Suprapubic skin (tissue), 4 donors: ENCODE results near the gene PIM2. TPM values are rescaled to one million over a fixed set of nuclear protein-coding genes. Genes with fewer than 3 reads are reported as not detected.

Source experiments
- DNase-seq, 2 donors: peaks; one replicate each; pipeline ENCODE4 v3.0.0-alpha.2; 2019; ENCODE audit warnings: low spot score in 2 of 2
- H3K27ac ChIP-seq: fragments of 200-600 bp; sonication (generic); one replicate; pipeline ENCODE4 v1.5.1; 2019
- H3K27me3 ChIP-seq: fragments of 200-600 bp; sonication (generic); one replicate; pipeline ENCODE4 v1.5.1; 2019
- H3K36me3 ChIP-seq: fragments of 200-600 bp; sonication (generic); one replicate; pipeline ENCODE4 v1.5.1; 2019
- H3K4me1 ChIP-seq: fragments of 200-600 bp; sonication (generic); one replicate; pipeline ENCODE4 v1.5.1; 2019
- H3K4me3 ChIP-seq: fragments of 200-600 bp; sonication (generic); one replicate; pipeline ENCODE4 v1.5.1; 2019; ENCODE audit warnings: mild to moderate bottlenecking
- H3K9me3 ChIP-seq: fragments of 200-600 bp; sonication (generic); one replicate; pipeline ENCODE4 v1.5.1; 2019
- EP300 ChIP-seq: sonication (generic); formaldehyde crosslinking; IDR thresholded peaks from one replicate; pipeline ENCODE4 v1.6.1; 2017; ENCODE audit warnings: antibody characterized with exemption
- POLR2A ChIP-seq, 2 donors: fragments of 450-650 bp; IDR thresholded peaks; one replicate each; pipeline ENCODE4 v1.6.1; 2017; ENCODE audit warnings: antibody characterized with exemption in 2 of 2, mild to moderate bottlenecking in 2 of 2, moderate library complexity in 2 of 2
- POLR2AphosphoS5 ChIP-seq, 3 donors: sonication (generic); formaldehyde crosslinking; IDR thresholded peaks; one replicate each; pipeline ENCODE4 v1.6.1; 2017; ENCODE audit warnings: antibody characterized with exemption in 3 of 3
- WGBS: methylation state at CpG from one replicate; pipeline ENCODE4 v1.1.5; 2018; 5-methylcytosine and 5-hydroxymethylcytosine counted together
- total RNA-seq, 4 donors: library from RNA; depleted of rRNA; stranded (reverse); fragments of >200 nt; gene quantifications; one replicate each; pipeline ENCODE4 v1.1.0, GENCODE V29; 2016
- TF ChIP-seq, protein P1 (sequence below), 2 donors: fragments of 200-600 bp in 1 of 2; fragments of 450-650 bp in 1 of 2; sonication (generic) in 1 of 2; IDR thresholded peaks; one replicate each; pipeline ENCODE4 v1.5.1; 2016 to 2019; ENCODE audit warnings: antibody characterized with exemption in 2 of 2, mild to moderate bottlenecking in 1 of 2, moderate library complexity in 1 of 2

Gene PIM2
- total RNA-seq, 4 donors from 2014 or later = 6.2 to 18.2 (median 8.7) TPM

DNA sequence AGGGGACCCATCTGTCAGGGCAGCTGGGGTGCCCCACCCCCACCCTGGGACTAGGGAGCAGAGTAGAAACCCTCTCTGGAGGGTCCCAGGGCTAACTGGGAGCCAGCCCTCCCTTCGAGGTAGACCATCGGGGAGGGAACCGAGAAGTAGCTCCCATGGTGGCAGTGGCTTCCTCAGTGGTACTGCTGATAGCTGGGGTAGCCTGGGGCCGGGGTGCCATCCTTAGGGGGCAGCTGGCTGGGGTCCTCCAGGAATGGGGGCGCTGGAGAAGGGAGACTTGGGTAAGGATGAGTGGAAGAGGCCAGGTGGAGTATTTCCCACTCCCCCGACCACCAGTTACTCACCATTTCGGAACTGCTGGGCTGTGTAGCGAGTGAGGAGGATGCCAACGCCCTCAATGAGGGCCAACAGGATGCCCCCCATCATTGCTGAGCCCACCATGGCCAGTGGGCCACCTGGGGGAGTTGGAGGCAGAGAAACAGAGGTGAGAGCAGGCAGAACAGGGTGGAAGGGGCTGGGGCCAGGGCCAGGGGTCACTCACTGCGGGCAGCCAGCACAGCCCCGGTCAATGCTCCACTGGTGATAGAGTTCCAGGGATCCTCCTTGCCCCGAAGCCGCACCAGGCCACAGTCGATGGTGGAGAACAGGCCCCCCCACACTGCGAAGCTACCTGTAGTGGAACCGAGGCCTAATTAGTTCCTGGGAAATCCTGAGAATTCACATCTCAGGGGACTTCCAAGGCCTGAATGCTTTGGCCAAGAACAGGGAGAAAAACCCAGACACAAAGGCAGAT is 25.1 kb downstream of the PIM2 start:
- no peak overlapping the region for H3K27ac ChIP-seq
- H3K36me3 ChIP-seq = peaks cover 9% of the 10 kb centered on the region
- no peaks in the 10 kb centered on the region for H3K9me3 ChIP-seq
- no peak overlapping the region for H3K4me3 ChIP-seq
- TF ChIP-seq POLR2AphosphoS5 (IDR thresholded peaks at IDR 0.05) (no peak), POLR2A (IDR thresholded peaks at IDR 0.05) (no peak), EP300 (no peak)
- TF ChIP-seq, protein P1, sequence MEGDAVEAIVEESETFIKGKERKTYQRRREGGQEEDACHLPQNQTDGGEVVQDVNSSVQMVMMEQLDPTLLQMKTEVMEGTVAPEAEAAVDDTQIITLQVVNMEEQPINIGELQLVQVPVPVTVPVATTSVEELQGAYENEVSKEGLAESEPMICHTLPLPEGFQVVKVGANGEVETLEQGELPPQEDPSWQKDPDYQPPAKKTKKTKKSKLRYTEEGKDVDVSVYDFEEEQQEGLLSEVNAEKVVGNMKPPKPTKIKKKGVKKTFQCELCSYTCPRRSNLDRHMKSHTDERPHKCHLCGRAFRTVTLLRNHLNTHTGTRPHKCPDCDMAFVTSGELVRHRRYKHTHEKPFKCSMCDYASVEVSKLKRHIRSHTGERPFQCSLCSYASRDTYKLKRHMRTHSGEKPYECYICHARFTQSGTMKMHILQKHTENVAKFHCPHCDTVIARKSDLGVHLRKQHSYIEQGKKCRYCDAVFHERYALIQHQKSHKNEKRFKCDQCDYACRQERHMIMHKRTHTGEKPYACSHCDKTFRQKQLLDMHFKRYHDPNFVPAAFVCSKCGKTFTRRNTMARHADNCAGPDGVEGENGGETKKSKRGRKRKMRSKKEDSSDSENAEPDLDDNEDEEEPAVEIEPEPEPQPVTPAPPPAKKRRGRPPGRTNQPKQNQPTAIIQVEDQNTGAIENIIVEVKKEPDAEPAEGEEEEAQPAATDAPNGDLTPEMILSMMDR (IDR thresholded peaks at IDR 0.05) = no peak
- 86% methylated on average over 10 of the region's 16 CpGs for WGBS
- peaks cover 13% of the 10 kb centered on the region for H3K4me1 ChIP-seq
- DNase-seq = peak in 1 of 2 donors; percentile 55
- no peaks in the 10 kb centered on the region for H3K27me3 ChIP-seq

DNA sequence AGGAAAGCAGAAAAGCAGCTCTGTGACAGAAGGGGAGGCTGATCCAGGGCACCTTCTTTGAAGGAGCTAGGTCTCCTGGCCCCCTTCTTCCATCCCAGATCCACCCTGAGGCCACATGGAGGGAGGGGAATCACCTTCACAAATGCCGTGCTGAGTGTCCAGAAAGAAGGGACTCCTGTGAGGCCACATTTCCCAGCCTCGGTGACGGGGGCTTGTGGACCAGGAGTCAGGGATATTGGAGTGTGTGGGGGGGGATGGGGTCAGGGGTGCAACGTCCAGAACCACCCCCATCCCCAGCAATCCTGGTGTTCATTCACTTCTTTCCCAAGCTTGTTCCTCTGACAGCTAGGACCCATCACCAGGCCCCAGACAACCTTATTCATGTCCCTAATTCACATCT is 25.9 kb downstream of the PIM2 start:
- Histone ChIP-seq H3K4me1 (peaks cover 13% of the 10 kb centered on the region), H3K36me3 (peaks cover 9% of the 10 kb centered on the region), H3K4me3 (no peak overlapping the region), H3K27ac (no peak overlapping the region), H3K27me3 (no peaks in the 10 kb centered on the region), H3K9me3 (no peaks in the 10 kb centered on the region)
- TF ChIP-seq POLR2A (IDR thresholded peaks at IDR 0.05) (no peak), EP300 (no peak), POLR2AphosphoS5 (IDR thresholded peaks at IDR 0.05) (no peak)
- TF ChIP-seq, protein P1 (IDR thresholded peaks at IDR 0.05) = no peak
- WGBS = 83% methylated on average over 4 of the region's 4 CpGs
- DNase-seq = no peak

DNA sequence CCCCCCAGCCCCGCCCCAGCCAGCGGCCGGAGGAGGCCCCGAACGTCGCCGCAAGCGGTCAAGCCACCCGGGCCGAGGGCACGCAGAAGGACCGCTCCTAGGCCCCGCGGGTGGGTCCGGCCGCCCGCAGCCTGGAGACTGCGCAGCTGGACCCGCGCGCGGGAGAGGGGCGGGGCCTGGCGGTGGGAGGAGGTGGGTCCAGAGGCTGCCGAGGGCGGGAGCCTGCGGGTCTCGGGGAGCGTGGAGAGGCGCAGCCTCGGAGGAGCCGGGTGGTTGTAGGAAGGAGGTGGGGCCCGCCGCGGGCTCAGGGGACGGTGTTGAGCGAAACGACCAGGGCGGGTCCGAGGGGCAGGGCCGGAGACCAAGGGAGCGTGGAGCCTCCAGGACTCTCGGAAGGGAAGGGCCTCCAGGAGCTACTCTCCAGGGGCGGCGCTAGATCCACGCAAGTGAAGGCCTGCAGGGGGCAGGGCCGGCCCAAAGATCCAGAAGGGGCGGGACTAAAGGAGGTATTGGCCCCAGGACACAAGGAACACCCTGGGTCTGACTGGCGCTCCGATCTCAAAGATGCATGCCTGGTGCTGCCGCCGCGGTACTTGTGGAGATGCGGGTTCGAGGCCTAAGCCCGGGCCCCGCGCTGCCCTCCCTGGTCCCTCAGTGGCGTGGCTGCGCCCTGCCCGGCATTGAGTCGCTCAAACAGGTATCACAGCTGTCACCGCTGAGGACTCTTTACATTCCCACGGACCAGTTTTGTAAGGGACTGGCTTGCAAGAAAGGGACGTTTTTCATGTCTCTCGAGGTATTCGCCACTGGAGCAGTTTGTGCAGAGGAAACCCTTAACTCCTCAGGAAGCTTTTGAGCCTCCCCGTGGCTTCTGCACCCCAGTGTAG is 27.2 kb downstream of the PIM2 start:
- TF ChIP-seq, protein P1 (IDR thresholded peaks at IDR 0.05) = peak; percentile 20 to 50
- TF ChIP-seq EP300 (no peak), POLR2AphosphoS5 (IDR thresholded peaks at IDR 0.05) (no peak)
- no peaks in the 10 kb centered on the region for H3K27me3 ChIP-seq
- peak overlapping the region; percentile 69 for H3K4me3 ChIP-seq
- H3K9me3 ChIP-seq = no peaks in the 10 kb centered on the region
- 28% methylated on average over 16 of the region's 68 CpGs for WGBS
- peak overlapping the region; percentile 81 for H3K27ac ChIP-seq
- H3K36me3 ChIP-seq = peaks cover 9% of the 10 kb centered on the region
- H3K4me1 ChIP-seq = peaks cover 11% of the 10 kb centered on the region
- peak; percentile 91 for DNase-seq

DNA sequence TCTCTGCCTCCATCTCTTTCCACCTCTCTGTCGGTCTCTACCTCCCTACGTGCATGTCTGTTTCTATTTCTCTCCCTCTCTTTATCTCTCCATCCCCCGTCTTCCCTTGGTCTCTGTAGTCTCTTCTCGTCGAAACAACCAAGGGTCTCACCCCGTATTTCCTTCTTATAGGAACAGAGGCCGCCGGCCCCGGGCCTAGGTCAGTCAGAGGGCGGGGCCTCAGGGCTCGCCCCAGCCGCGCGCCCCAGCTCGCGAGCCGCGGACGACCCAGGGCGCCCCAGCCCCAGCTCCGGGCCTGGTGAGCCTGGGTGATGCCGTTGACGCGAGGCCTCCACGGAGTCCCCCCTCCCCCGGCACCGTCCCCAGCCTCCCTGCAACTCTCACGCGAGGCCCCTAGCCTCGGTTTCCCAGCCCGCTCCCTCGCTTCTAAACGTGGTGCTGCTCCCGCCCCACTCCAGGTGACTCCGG is 27.9 kb downstream of the PIM2 start:
- WGBS = 32% methylated on average over 32 of the region's 35 CpGs
- TF ChIP-seq, protein P1 (IDR thresholded peaks at IDR 0.05) = no peak
- TF ChIP-seq POLR2AphosphoS5 (IDR thresholded peaks at IDR 0.05) = no peak
- H3K9me3 ChIP-seq = no peaks in the 10 kb centered on the region
- peak in 1 of 2 donors; percentile 69 for DNase-seq
- H3K4me3 ChIP-seq = peak overlapping the region; percentile 69
- H3K27me3 ChIP-seq = no peaks in the 10 kb centered on the region
- peak overlapping the region; percentile 81 for H3K27ac ChIP-seq
- H3K36me3 ChIP-seq = peaks cover 9% of the 10 kb centered on the region
- peaks cover 5% of the 10 kb centered on the region for H3K4me1 ChIP-seq
